ENCODE data around the gene TSPEAR.
"Not testable (repeated sequence)": the region's sequence is repeated elsewhere in the genome, so short reads cannot be mapped to it uniquely, and the experiment has no call there.

TSPEAR gene

GRCh38 chr21:44696572-44696971, 14.8 kb downstream of the TSPEAR start:
- Histone ChIP-seq H3K36me3 (ENCODE audit: control insufficient read depth in 1 of 2, insufficient read depth in 2 of 2, low read length in 2 of 2) (no peaks in the 10 kb centered on the region), H3K27me3 (ENCODE audit: control insufficient read depth in 1 of 2, insufficient read depth in 2 of 2, low read length in 2 of 2) (peaks cover 13 to 31% of the 10 kb centered on the region in 2 donors), H3K9me3 (ENCODE audit: control insufficient read depth in 1 of 2, low read length in 2 of 2) (peaks cover 5 to 7% of the 10 kb centered on the region in 2 donors), H3K4me3 (ENCODE audit: low read depth in 1 of 2, low read length in 2 of 2) (no peak overlapping the region), H3K9ac (ENCODE audit: low read depth in 1 of 2, low read length in 2 of 2) (no peak overlapping the region), H3K27ac (ENCODE audit: low read depth, low read length) (no peak overlapping the region), H3K4me1 (ENCODE audit: control insufficient read depth in 1 of 2, insufficient read depth in 2 of 2, low read length in 2 of 2) (no peaks in the 10 kb centered on the region)

- H3K4me3 ChIP-seq (ENCODE audit: low read depth in 1 of 2, low read length in 2 of 2) = no peak overlapping the region
- peaks cover 5 to 7% of the 10 kb centered on the region in 2 donors for H3K9me3 ChIP-seq (ENCODE audit: control insufficient read depth in 1 of 2, low read length in 2 of 2)
- no peaks in the 10 kb centered on the region for H3K4me1 ChIP-seq (ENCODE audit: control insufficient read depth in 1 of 2, insufficient read depth in 2 of 2, low read length in 2 of 2)
- H3K36me3 ChIP-seq (ENCODE audit: control insufficient read depth in 1 of 2, insufficient read depth in 2 of 2, low read length in 2 of 2) = no peaks in the 10 kb centered on the region
- H3K9ac ChIP-seq (ENCODE audit: low read depth in 1 of 2, low read length in 2 of 2) = no peak overlapping the region
- no peak overlapping the region for H3K27ac ChIP-seq (ENCODE audit: low read depth, low read length)
- peaks cover 11 to 26% of the 10 kb centered on the region in 2 donors for H3K27me3 ChIP-seq (ENCODE audit: control insufficient read depth in 1 of 2, insufficient read depth in 2 of 2, low read length in 2 of 2)
Measured at GRCh38 chr21:44695641-44696040, 15.7 kb downstream of the TSPEAR start.

- Histone ChIP-seq H3K9ac (ENCODE audit: low read depth in 1 of 2, low read length in 2 of 2) (no peak overlapping the region), H3K27me3 (ENCODE audit: control insufficient read depth in 1 of 2, insufficient read depth in 2 of 2, low read length in 2 of 2) (peaks cover 8 to 22% of the 10 kb centered on the region in 2 donors), H3K36me3 (ENCODE audit: control insufficient read depth in 1 of 2, insufficient read depth in 2 of 2, low read length in 2 of 2) (no peaks in the 10 kb centered on the region), H3K27ac (ENCODE audit: low read depth, low read length) (no peak overlapping the region), H3K9me3 (ENCODE audit: control insufficient read depth in 1 of 2, low read length in 2 of 2) (peaks cover 5 to 7% of the 10 kb centered on the region in 2 donors), H3K4me1 (ENCODE audit: control insufficient read depth in 1 of 2, insufficient read depth in 2 of 2, low read length in 2 of 2) (no peaks in the 10 kb centered on the region), H3K4me3 (ENCODE audit: low read depth in 1 of 2, low read length in 2 of 2) (no peak overlapping the region)
Measured at GRCh38 chr21:44695184-44695583, 16.2 kb downstream of the TSPEAR start.

- Histone ChIP-seq H3K9ac (ENCODE audit: low read depth in 1 of 2, low read length in 2 of 2) (no peak overlapping the region), H3K4me1 (ENCODE audit: control insufficient read depth in 1 of 2, insufficient read depth in 2 of 2, low read length in 2 of 2) (no peaks in the 10 kb centered on the region), H3K36me3 (ENCODE audit: control insufficient read depth in 1 of 2, insufficient read depth in 2 of 2, low read length in 2 of 2) (no peaks in the 10 kb centered on the region), H3K27me3 (ENCODE audit: control insufficient read depth in 1 of 2, insufficient read depth in 2 of 2, low read length in 2 of 2) (peaks cover 4 to 22% of the 10 kb centered on the region in 2 donors), H3K4me3 (ENCODE audit: low read depth in 1 of 2, low read length in 2 of 2) (no peak overlapping the region), H3K9me3 (ENCODE audit: control insufficient read depth in 1 of 2, low read length in 2 of 2) (peaks cover 5 to 7% of the 10 kb centered on the region in 2 donors), H3K27ac (ENCODE audit: low read depth, low read length) (no peak overlapping the region)
Measured at GRCh38 chr21:44694776-44695175, 16.6 kb downstream of the TSPEAR start.

GRCh38 chr21:44692798-44693512, 18.4 kb downstream of the TSPEAR start:
- no peak overlapping the region for H3K4me3 ChIP-seq (ENCODE audit: low read depth in 1 of 2, low read length in 2 of 2)
- H3K9ac ChIP-seq (ENCODE audit: low read depth in 1 of 2, low read length in 2 of 2) = no peak overlapping the region

GRCh38 chr21:44691686-44692085, 19.7 kb downstream of the TSPEAR start:
- peaks cover 5 to 7% of the 10 kb centered on the region in 2 donors for H3K9me3 ChIP-seq (ENCODE audit: control insufficient read depth in 1 of 2, low read length in 2 of 2)
- peaks cover 14 to 16% of the 10 kb centered on the region in 2 donors for H3K27me3 ChIP-seq (ENCODE audit: control insufficient read depth in 1 of 2, insufficient read depth in 2 of 2, low read length in 2 of 2)
- no peak overlapping the region for H3K9ac ChIP-seq (ENCODE audit: low read depth in 1 of 2, low read length in 2 of 2)
- no peaks in the 10 kb centered on the region for H3K4me1 ChIP-seq (ENCODE audit: control insufficient read depth in 1 of 2, insufficient read depth in 2 of 2, low read length in 2 of 2)
- no peak overlapping the region for H3K27ac ChIP-seq (ENCODE audit: low read depth, low read length)
- H3K36me3 ChIP-seq (ENCODE audit: control insufficient read depth in 1 of 2, insufficient read depth in 2 of 2, low read length in 2 of 2) = no peaks in the 10 kb centered on the region
- no peak overlapping the region for H3K4me3 ChIP-seq (ENCODE audit: low read depth in 1 of 2, low read length in 2 of 2)

More at GRCh38 chr21:44692798-44693512, 18.4 kb downstream of the TSPEAR start:
- Histone ChIP-seq H3K27me3 (ENCODE audit: control insufficient read depth in 1 of 2, insufficient read depth in 2 of 2, low read length in 2 of 2) (peaks cover 4 to 15% of the 10 kb centered on the region in 2 donors), H3K27ac (ENCODE audit: low read depth, low read length) (no peak overlapping the region), H3K4me1 (ENCODE audit: control insufficient read depth in 1 of 2, insufficient read depth in 2 of 2, low read length in 2 of 2) (no peaks in the 10 kb centered on the region), H3K36me3 (ENCODE audit: control insufficient read depth in 1 of 2, insufficient read depth in 2 of 2, low read length in 2 of 2) (no peaks in the 10 kb centered on the region), H3K9me3 (ENCODE audit: control insufficient read depth in 1 of 2, low read length in 2 of 2) (peaks cover 5 to 7% of the 10 kb centered on the region in 2 donors)

GRCh38 chr21:44689740-44690139, 21.6 kb downstream of the TSPEAR start:
- H3K27me3 ChIP-seq (ENCODE audit: control insufficient read depth in 1 of 2, insufficient read depth in 2 of 2, low read length in 2 of 2) = peaks cover 8 to 18% of the 10 kb centered on the region in 2 donors
- H3K27ac ChIP-seq (ENCODE audit: low read depth, low read length); H3K9me3 ChIP-seq (ENCODE audit: control insufficient read depth in 1 of 2, low read length in 2 of 2); H3K36me3 ChIP-seq (ENCODE audit: control insufficient read depth in 1 of 2, insufficient read depth in 2 of 2, low read length in 2 of 2); H3K4me1 ChIP-seq (ENCODE audit: control insufficient read depth in 1 of 2, insufficient read depth in 2 of 2, low read length in 2 of 2); H3K4me3 ChIP-seq (ENCODE audit: low read depth in 1 of 2, low read length in 2 of 2); H3K9ac ChIP-seq (ENCODE audit: low read depth in 1 of 2, low read length in 2 of 2): not testable (repeated sequence)

GRCh38 chr21:44687671-44688070, 23.7 kb downstream of the TSPEAR start:
- Histone ChIP-seq H3K9me3 (ENCODE audit: control insufficient read depth in 1 of 2, low read length in 2 of 2) (peaks cover under 1 to 2% of the 10 kb centered on the region in 2 donors), H3K27me3 (ENCODE audit: control insufficient read depth in 1 of 2, insufficient read depth in 2 of 2, low read length in 2 of 2) (peaks cover 8 to 18% of the 10 kb centered on the region in 2 donors), H3K4me3 (ENCODE audit: low read depth in 1 of 2, low read length in 2 of 2) (no peak overlapping the region), H3K4me1 (ENCODE audit: control insufficient read depth in 1 of 2, insufficient read depth in 2 of 2, low read length in 2 of 2) (no peaks in the 10 kb centered on the region), H3K36me3 (ENCODE audit: control insufficient read depth in 1 of 2, insufficient read depth in 2 of 2, low read length in 2 of 2) (no peaks in the 10 kb centered on the region), H3K9ac (ENCODE audit: low read depth in 1 of 2, low read length in 2 of 2) (no peak overlapping the region), H3K27ac (ENCODE audit: low read depth, low read length) (no peak overlapping the region)

- Histone ChIP-seq H3K27ac (ENCODE audit: low read depth, low read length) (no peak overlapping the region), H3K27me3 (ENCODE audit: control insufficient read depth in 1 of 2, insufficient read depth in 2 of 2, low read length in 2 of 2) (peaks cover 11 to 18% of the 10 kb centered on the region in 2 donors), H3K4me1 (ENCODE audit: control insufficient read depth in 1 of 2, insufficient read depth in 2 of 2, low read length in 2 of 2) (no peaks in the 10 kb centered on the region), H3K9me3 (ENCODE audit: control insufficient read depth in 1 of 2, low read length in 2 of 2) (no peaks in the 10 kb centered on the region), H3K4me3 (ENCODE audit: low read depth in 1 of 2, low read length in 2 of 2) (no peak overlapping the region), H3K9ac (ENCODE audit: low read depth in 1 of 2, low read length in 2 of 2) (no peak overlapping the region), H3K36me3 (ENCODE audit: control insufficient read depth in 1 of 2, insufficient read depth in 2 of 2, low read length in 2 of 2) (no peaks in the 10 kb centered on the region)
Measured at GRCh38 chr21:44686843-44687561, 24.4 kb downstream of the TSPEAR start.

- H3K4me1 ChIP-seq (ENCODE audit: control insufficient read depth in 1 of 2, insufficient read depth in 2 of 2, low read length in 2 of 2) = no peaks in the 10 kb centered on the region
- H3K27ac ChIP-seq (ENCODE audit: low read depth, low read length) = no peak overlapping the region
- peaks cover 11 to 18% of the 10 kb centered on the region in 2 donors for H3K27me3 ChIP-seq (ENCODE audit: control insufficient read depth in 1 of 2, insufficient read depth in 2 of 2, low read length in 2 of 2)
- H3K9ac ChIP-seq (ENCODE audit: low read depth in 1 of 2, low read length in 2 of 2) = no peak overlapping the region
- no peaks in the 10 kb centered on the region for H3K36me3 ChIP-seq (ENCODE audit: control insufficient read depth in 1 of 2, insufficient read depth in 2 of 2, low read length in 2 of 2)
- no peaks in the 10 kb centered on the region for H3K9me3 ChIP-seq (ENCODE audit: control insufficient read depth in 1 of 2, low read length in 2 of 2)
- H3K4me3 ChIP-seq (ENCODE audit: low read depth in 1 of 2, low read length in 2 of 2) = no peak overlapping the region
Measured at GRCh38 chr21:44686000-44686781, 25.2 kb downstream of the TSPEAR start.
